K562 (cell line): ENCODE measurements around the gene PLA2G7. TPM values are rescaled to one million over a fixed set of nuclear protein-coding genes. Genes with fewer than 3 reads are reported as not detected.

ENCODE experiments used
- HES1 ChIP-seq: fragments of 450-650 bp; IDR thresholded peaks from 2 replicates; pipeline ENCODE4 v1.6.1; 2016; ENCODE audit warnings: low read depth, mild to moderate bottlenecking, moderate library complexity
- KDM5B ChIP-seq: fragments of 200-600 bp; sonication (generic); IDR thresholded peaks from 2 replicates; pipeline ENCODE4 v1.6.1; 2012; ENCODE audit warnings: low read depth, mild to moderate bottlenecking, moderate library complexity, low read length, control low read depth, inconsistent platforms; ENCODE audit not compliant: insufficient replicate concordance
- MYNN ChIP-seq, 2 experiments: sonication (generic); formaldehyde crosslinking in 1 of 2; IDR thresholded peaks; 2 replicates each; pipeline versions ENCODE4 v1.5.0 to v1.6.1; 2016 to 2020; ENCODE audit warnings: antibody characterized with exemption in 1 of 2, missing genetic modification reagents in 1 of 2
- RHOXF2B ChIP-seq: fragments of 250-450 bp; sonication (Bioruptor Pico); conservative IDR thresholded peaks from 2 replicates; pipeline ENCODE4 v1.5.1; 2021
- RREB1 ChIP-seq: fragments of 250-450 bp; sonication (Bioruptor Pico); IDR thresholded peaks from 2 replicates; pipeline ENCODE4 v1.4.0; 2020
- polyA plus RNA-seq, 8 experiments: library from polyadenylated mRNA; depleted of rRNA in 4 of 8; stranded (reverse) in 5 of 8; unstranded in 3 of 8; fragments of >200 nt; fragmentation: Nextera tagmentation in 2 of 8; fragmentation: Illumina TruSeq in 1 of 8; extraction: Ambion mirVana in 2 of 8; extraction: Trizol in 1 of 8; gene quantifications; 2 replicates each; pipeline versions ENCODE4 v1.2.1 to v1.2.3, GENCODE V29; 2011 to 2014; ENCODE audit warnings: inconsistent platforms in 1 of 8, missing spikeins in 1 of 8
- total RNA-seq, 7 experiments: library from RNA; depleted of rRNA in 6 of 7; stranded (reverse); fragments of >200 nt in 6 of 7; fragmentation: Illumina TruSeq in 2 of 7; extraction: Trizol in 2 of 7; gene quantifications; 2 replicates each; pipeline versions ENCODE4 v1.2.1 to v1.2.3, GENCODE V29; 2011 to 2021; ENCODE audit warnings: low replicate concordance in 1 of 7

Gene PLA2G7
- total and polyA plus RNA-seq, 9 of the 15 experiments (the other 6 are each of a cell fraction or from before 2014, with no cell fraction given) = not detected

- TF ChIP-seq RREB1 (CRISPR knock-in tag) (no peak), HES1 (no peak), RHOXF2B (CRISPR knock-in tag) (no peak), KDM5B (no peak), MYNN (IDR thresholded peaks at IDR 0.05) (no peak), MYNN (CRISPR knock-in tag; IDR thresholded peaks at IDR 0.05) (no peak)
- TF ChIP-seq, all 486 proteins: peak for 0
Observed at GRCh38 chr6:46704562-46704961, 30.6 kb downstream of the PLA2G7 start (continued).
